GM19372 (cell line): ENCODE data around the gene ANKMY1.
"Not testable (repeated sequence)": the region's sequence is repeated elsewhere in the genome, so short reads cannot be mapped to it uniquely, and the experiment has no call there.

Experiments used
- ATAC-seq: cut with Tn5 transposase; IDR thresholded peaks from one replicate; pipeline ENCODE4 v1.9.1; 2021; ENCODE audit warnings: mild to moderate bottlenecking, low read depth, moderate library complexity; ENCODE audit not compliant: unreplicated experiment

Gene ANKMY1

DNA sequence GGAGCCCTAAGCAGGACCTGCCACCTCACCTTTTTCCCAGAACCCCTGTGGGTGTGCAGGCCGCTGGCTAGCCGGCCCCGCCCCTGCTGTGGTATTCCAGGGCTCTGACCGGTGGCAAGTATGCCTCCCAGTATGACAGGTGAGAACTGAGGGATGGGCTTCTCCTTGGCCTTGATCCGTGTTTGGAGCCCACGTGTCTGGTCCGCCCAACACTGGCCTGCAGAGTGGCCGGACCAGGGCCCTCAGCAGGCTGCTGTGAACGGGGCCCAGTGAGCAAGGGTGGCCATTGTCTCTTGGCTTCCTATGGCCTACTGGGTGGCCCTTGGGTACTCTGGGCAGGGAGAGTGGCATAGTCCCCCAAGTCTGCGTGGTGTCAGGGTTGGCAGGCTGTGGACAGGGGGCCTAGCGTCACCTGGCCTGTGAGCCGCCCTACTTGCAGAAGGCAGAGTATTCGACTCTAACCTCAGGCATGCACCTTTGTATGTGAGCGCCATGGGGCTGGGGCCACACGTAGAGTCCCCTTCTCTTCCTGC lies 12.3 kb upstream of the ANKMY1 start:
- no peak for ATAC-seq

DNA sequence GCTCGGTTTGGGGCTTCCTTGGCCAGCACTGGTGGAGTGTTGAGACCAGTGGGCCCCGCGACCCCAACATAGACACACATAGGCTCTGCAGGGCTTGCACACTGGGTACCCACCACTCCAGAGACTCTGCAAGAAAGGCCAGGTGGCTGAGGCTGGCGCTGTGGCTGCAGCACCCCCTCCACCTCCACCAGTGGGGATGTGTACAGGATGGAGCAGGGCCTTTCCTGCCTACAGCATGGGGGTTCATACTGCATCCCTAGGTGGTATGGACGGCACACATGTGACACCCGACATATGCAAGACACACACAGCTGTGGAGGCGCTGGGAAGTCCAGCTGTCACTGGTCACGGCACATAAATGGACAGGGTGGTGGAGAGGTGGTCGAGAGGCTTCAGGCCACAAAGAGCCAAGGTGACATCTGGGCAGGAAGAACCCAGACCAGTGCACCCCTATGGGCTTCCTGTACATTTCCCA lies 11.8 kb upstream of the ANKMY1 start:
- ATAC-seq = no peak

DNA sequence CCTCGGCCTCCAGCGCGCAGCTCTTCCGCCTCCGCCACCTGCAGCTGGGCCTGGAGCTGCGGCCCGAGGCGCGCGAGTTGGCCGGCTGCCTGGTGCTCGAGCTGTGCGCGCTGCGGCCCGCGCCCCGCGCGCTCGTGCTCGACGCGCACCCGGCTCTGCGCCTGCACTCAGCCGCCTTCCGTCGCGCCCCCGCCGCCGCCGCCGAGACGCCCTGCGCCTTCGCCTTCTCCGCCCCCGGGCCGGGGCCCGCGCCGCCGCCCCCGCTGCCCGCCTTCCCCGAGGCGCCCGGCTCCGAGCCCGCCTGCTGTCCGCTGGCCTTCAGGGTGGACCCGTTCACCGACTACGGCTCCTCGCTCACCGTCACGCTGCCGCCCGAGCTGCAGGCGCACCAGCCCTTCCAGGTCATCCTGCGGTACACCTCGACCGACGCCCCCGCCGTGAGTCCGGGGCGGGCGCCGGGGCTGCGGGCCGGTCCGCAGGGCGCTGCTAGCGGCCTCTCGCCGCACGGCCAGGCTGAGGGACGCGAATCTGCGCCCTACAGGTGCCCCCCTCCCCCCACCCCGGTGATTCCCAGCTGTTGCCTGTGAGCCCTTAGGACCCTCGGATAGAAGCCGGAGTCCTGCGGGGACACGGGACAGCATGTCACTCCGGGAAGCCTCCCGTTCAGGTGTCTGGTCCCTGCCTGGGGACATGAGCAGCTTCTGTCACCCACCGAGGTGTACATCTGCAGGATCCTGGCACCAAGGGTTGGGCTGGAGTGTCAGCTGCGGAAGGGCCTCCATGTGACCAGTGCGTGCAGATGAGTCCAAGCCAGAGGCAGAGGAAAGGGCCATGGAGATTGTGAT lies 11.1 kb upstream of the ANKMY1 start:
- peak; percentile 19 for ATAC-seq

DNA sequence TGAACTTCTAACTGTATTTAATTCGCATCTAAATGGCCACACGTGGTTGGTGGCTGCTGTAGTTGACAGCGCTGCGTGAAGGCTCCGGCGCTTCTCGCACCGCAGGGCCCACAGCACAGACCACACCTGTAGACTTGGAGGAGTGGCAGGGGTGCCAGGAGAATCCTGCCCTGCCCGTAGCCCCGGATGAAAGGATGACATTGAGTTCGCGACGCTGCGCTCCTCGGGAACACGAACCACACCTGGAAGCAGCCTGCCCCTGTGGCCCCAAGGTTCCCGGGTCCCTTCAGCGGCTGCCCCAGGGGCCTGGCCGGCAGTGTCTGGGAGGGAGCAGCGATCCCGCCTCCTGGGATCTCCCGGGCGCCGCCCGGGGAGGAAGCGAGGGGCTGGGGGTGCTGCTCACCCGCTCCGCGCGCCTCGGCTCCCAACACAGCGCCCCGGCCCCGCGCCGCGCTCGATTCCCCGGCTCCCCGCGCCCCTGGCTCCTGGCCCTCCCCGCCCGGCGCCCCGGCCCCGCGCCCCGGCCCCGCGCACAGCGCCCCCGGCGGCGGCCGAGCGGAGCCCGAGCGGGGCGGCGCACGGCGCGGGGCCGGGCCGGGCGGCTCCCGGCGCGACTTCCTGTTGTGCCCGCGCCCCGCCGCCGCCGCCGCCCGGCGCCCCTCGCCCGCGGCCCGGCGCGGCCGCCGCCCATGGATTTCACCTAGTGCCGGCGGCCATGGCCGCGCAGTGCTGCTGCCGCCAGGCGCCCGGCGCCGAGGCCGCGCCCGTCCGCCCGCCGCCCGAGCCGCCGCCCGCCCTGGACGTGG lies 10.3 kb upstream of the ANKMY1 start, which contains the start of gene RNPEPL1:
Gene RNPEPL1 (plus strand): TSS at position 613 of the 806 bp plus-strand sequence. CDS start 103 bp downstream, at position 716.
- peak; percentile 34 for ATAC-seq

DNA sequence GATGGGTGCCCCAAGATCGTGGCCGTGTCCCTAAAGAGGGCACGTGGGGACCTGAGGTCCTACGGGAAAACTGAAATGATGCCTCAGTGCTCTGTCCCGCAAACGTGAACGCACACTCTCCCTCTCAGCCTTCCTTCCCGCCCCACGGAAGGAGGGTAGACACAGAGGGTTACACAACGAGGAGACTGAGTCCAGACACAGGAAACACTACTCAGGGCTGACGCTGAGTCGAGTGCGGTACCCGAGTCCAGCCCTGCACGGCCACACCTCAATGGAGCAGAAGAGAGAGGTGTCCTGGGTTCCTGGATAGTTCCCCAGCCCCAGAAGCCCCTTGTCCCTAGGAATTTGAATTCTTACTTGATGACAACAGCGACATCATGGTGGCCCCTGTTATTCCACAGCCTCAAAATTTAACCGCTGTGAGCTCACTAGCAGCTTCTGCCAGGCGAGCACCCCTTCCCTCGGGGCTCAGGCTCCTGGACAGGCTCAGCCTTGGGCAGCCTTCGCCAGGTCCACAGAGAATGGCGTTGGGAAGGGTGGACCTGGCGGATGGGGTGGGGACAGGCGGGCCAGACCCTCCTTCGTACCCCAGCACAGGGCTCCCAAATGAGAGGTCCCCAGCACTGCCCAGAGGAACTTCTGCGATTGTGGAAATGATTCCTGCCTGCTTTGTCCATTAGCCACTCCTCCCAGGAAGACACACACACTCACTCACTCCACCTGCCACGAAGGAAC lies 9.5 kb upstream of the ANKMY1 start:
- no peak for ATAC-seq

DNA sequence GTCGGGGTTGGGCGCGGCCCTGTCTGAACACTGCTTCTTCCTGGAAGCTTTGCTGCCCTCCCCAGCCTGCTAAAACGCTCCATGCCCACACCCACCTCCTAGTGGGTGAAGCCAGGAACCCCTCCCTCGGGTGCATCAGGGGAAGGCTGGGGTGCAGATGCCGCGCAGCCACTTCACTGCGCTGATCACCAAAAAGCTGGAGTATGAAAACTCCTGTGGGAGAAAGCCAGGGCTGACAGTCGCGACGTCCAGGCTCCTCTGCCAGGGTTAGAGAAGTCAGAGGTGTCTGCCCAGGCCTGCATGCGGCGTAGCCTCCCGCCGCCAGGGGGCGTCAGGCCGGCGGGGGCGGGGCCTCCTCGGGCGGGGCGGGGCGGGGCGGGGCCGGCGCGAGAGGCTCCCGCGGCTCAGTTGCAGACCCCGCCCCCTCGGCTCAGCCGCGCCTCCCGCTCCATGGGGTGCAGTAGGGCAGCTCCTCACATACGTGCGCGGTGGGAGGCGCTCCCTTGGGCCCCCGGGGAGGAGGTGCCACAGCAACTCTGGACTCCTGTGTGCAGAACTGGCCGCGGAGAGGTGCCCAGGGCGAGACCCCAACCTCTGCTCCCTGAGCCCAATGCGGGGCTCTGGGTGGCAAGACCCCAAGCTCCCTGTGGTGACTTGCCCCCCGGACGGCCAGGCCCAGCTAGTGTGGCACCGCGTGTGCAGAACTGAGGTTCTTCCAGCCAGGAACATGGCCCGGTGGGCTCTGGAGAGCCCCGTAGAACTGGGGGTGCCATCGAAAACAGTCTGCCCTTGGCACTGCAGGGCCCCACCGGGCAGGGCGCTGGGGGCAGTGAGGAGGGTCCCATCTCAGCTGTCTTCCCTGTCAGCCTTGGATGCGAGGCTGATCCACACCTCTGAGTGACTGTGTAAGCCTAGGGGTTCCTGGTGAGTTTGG lies 8.7 kb upstream of the ANKMY1 start:
- peak; percentile 46 for ATAC-seq

DNA sequence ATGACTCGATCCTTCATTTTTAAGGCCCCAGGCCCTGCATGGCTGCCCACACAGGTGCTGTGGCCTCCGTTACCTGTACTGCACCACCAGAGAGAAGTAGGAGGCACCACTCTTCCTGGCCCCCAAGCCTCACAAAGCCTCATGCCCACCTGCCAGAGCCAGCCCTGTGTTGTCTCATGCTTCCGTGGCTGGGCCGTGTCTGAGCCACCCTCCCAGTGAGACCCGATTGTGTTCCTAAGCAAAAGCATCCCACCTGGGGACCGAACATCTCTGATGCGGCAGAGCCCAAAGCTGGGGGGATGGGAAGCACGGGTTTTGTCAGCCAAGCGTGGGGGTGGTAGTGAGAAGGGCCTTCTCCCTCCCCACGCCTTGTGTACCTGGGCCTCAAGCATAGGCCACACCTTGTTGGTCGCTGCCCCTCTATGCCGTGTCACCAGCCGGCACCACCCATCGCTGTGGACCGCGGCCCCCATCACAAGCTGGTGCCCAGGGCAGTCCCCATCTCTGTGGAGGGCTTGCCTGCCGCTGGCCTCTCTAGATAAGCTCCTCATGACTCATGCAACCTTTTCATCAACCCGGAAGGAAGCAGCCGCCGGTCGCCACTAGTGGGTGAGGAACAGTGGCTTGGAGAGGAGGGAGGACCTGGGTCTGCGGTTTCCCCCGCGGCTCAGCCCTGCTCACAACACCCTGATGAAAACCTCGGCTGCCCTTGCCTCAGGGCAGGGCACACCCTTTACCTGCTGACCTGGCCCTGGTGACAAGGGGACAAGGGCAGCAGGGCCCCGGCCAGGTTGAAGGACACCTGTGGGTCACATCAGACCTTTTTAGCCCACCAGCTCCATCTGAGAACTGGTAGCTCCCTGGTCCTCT lies 7.8 kb upstream of the ANKMY1 start:
- peak; percentile 18 for ATAC-seq

DNA sequence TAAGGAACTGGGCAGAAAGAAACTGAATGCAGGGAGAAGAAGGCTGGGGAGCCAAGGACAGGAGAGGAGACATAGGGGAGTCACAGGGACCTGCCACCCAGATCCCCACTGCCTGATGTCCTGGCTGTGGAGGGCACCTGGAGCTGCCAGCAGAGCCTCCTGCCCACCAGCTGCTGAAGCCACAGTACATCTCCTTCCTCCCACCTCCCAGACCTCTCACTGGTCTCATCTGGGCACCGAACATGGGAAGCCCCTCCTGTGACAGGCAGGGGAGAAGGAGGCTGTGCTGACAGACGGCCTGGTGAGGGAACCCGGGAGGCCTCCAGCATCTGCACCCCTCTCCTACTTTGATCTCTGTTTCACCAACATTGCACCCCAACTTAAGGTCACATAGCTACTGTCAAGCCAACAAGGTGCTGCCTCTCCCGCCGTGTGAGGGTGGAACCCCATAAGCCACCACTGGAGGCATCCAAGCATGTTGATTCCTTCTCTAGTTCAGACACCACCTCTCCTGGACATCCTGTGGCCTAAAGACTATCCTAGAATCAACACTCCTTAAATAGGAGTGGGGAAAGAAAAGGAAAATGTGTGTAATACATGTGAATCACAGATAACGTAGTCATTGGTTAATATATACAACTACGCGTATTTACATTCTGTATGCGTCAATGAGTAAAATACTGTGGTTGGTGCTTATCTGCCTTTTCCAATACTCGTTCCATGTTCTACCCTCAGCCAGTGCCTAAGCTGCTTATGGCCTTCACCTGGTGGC lies 7.0 kb upstream of the ANKMY1 start:
- no peak for ATAC-seq

DNA sequence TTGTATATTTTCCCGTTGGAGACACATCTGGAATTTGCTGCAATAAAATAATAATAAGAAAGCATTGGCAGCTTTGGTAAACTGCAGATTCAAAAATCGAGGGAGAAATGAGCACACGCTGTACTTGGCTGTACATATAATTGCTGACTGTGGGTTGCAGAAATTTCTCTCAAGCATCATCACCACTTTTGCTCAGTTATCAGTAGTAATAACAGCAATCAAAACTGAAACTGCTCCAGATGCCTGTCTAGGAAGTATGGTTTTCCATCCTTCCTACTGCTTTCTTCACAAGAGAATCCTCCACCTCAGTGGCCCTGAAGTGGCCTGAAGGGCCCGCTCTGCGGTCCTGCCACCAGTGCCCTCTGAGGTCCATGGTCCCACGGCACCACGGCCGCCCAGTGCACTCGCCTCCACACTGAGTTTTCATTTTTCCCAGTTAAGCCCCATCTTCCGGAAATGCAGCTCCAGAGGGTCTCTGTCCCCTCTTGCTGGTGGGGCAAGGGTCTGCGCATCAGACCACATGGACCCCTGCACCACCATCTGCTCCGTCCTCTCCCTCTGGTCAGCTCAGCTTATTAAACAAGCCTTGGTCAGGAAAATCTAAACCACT lies 6.3 kb upstream of the ANKMY1 start:
- no peak for ATAC-seq

DNA sequence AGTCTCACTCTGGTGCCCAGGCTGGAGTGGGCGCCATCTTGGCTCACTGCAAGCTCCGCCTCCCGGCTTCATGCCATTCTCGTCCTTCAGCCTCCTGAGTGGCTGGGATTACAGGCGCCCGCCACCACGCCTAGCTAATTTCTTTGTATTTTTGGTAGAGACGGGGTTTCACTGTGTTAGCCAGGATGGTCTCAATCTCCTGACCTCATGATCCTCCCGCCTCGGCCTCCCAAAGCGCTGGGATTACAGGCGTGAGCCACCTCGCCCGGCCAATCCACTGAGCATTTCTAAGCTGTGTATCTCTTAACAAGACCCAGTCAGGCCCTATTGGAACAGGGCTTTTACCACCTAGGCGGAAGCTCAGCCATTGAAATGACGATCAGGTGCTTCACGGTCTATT lies 5.4 kb upstream of the ANKMY1 start:
- not testable (repeated sequence) for ATAC-seq

DNA sequence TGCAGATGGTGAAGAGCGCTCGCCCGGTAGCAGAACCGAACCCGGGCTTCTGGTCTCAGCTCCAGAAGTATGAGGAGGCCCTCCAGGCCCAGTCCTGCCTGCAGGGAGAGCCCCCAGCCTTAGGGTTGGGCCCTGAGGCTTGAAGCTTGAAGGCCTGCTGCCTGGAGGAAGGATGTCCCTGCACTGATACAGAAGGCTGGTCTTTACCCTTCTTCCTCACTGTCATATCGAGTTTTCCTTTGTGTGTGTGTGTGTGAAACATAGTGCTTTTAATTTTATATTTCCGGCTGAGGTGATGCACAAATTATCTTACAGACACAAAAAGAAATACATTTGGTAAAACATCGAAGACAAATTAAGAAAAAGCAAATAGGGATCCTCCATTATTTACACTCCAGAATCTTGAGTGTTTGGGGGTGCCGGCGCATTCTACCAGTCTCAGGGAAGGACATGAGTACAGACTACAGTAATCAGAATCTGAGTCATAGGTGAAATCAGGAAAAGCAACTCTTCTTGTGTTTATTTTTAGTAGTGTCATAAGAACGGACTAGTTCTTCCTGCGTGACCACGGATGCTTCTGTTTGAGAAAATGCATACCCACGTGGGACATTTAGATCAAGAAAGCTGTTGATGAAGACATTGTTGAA lies 3.7 kb upstream of the ANKMY1 start:
- peak; percentile 1 for ATAC-seq

DNA sequence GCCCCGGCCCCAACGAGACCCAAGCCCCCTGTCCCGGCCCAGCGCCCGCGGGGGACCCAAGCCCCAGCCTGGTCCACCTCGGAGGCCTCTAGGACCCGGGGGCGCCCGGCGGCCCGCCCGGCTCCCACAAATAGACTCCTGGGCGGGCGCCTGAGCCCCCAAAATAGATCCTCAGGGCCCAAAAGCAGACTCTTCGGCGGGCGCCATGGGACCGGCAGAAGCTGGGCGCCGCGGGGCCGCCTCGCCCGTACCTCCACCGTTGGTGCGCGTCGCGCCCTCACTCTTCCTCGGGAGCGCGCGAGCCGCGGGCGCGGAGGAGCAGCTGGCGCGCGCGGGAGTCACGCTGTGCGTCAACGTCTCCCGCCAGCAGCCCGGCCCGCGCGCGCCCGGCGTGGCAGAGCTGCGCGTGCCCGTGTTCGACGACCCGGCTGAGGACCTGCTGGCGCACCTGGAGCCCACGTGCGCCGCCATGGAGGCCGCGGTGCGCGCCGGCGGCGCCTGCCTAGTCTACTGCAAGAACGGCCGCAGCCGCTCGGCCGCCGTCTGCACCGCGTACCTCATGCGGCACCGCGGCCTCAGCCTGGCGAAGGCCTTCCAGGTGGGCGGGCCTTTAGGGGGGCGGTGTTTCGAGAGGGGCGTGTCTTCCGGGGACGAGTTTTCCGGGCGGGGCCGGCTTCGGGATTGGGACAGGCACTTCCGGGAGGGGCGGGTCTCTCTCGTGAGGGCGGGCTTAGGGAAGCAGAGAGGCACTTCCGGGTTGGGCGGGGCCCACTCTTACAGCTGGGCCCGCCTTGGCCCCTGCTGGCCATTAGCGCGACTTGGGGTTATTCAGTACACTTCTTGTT lies 2.9 kb upstream of the ANKMY1 start:
- peak; percentile 57 for ATAC-seq

DNA sequence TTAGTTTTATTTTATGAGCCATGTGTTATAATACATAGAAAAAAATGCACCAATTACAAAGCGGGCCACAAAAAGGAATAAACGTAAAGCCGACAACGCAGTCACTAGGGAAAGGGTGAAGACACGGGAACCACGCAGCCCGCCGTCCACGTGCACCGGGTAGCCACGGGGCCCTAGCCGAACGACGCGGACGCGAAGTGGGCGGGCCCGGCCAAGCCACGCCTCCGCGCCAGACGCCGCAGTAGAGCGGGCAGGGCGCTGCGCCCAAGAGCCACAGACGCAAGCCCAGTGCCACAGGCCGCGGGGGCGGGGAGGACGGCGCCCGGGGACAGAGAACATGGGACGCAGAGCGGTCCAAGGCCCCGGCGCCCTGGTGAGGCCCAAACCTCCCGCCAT lies 2.3 kb upstream of the ANKMY1 start, which contains the start of gene DUSP28:
Gene DUSP28 (plus strand): TSS at position 274 of the 396 bp plus-strand sequence. CDS start 328 bp downstream, outside the sequence.
- peak; percentile 52 for ATAC-seq

DNA sequence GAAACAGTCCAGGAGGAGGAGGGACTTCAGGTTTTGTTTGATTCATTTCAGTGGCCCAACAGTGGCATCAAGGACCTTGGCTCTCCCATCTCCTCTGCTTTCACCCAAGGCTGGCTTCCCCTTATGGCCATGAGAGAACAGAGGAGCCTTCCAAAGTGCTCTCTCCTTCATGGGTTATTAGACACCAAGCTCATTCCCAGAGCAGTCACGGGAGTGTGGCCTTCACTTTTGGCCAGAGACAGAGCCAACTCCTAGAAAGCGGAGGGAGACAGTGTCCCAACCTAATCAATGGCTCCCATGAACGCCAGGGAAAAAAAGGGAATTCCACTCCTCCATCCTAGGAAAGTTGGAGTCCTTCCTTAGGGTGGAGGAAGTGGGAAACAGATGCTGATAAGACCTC lies 1.5 kb upstream of the ANKMY1 start:
- no peak for ATAC-seq

DNA sequence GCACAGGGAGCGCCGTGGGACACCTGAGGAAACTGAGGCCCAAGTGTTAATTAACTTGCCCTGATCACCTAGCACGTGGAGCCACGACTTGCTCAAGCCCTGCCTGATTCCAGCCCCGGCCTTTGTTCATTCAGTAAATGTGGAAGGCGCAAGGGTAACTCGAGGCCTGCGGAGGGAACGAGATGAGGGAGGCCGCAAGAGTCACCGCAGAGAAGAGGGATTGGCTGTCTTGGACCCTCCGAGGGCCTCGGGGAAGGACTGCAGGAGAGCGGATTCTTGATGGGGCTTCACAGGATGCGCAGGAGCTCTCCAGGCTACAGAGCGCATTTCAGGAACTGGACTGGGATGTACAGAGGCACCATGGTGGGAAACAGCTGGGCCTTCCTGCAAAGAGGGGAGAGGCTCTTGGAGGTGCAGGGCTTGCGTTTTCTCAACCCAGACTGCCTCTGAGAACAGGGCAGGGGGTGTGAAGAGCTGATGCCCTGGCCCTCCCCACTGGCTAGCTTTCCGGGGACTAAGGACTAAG lies 511 bp upstream of the ANKMY1 start:
- ATAC-seq = no peak
